HG03432 (cell line): ENCODE measurements around the gene RAB3IL1.
"Not testable (repeated sequence)": the region's sequence is repeated elsewhere in the genome, so short reads cannot be mapped to it uniquely, and the experiment has no call there.

Experiments
- ATAC-seq: cut with Tn5 transposase; IDR thresholded peaks from one replicate; pipeline ENCODE4 v1.9.1; 2021; ENCODE audit warnings: mild to moderate bottlenecking, moderate library complexity; ENCODE audit not compliant: unreplicated experiment

RAB3IL1 gene

GRCh38 chr11:61917334-61918109 lies at the start of gene RAB3IL1:
Gene RAB3IL1 (minus strand): TSS chr11:61917566. CDS start chr11:61917367, 199 bp downstream.
- no peak for ATAC-seq

- ATAC-seq, result no peak
These were observed 49.4 kb upstream of the RAB3IL1 start for GRCh38 chr11:61966734-61967115.

GRCh38 chr11:61964666-61965271 lies 47.4 kb upstream of the RAB3IL1 start:
- ATAC-seq, result not testable (repeated sequence)

DNA sequence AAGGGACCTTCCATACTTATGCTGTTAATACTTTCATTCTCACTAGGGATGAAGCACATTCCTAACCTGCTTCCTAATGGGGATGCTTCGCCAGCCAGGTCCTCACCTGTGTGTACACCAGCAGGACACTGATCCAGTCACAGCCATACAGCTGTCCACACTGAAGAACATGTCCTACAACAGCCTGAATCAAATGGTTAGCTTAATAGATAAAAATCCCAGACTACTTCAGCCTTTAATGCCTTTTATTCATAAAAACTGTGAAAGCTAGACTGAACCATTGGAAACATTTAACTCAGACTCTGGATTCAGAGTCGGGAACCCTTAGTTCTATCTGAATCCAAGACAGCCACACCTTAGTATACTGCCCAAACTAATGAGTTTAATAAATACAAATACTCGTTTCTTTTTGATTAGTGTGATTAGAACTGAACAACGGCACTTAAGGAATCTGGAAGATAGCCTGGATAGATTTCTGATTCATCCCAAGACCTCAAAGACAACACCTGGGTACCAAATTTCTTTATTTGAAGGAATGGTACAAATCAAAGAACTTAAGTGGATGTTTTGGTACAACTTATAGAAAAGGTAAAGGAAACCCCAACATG lies 46.8 kb upstream of the RAB3IL1 start:
- ATAC-seq, result no peak

DNA sequence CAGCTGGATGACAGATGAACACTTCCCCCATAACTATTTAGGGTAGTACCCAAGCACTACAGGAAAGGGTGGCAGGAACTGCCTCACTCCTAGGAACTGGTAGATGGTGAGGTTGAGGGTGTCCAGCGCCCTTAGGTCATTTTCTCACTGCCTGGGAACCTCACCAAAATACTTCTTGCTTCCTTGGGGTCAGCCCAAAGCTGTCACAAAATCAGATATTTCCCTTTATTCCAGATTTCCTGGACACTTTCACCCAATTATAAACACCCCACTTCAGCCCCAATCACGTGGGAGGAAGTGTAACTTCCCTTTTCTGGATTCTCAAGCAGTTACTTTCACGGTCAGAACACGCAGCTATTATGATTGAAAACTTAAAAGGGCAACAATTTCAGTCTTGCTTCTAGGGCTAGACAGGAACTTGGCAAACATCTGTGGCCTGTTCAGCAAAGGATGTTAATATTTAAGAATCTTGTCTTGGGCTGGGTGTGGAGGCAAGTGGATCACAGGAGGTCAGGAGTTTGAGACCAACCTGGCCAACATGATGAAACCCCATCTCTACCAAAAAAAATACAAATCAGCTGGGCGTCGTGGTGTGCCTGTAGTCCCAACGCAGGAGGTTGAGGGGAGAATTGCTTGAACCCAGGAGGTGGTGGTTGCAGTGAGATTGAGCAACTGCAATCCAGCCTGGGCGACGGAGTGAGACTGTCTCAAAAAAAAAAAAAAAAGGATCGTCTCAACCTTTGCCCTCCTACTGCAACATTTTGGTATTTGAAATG lies 46.1 kb upstream of the RAB3IL1 start:
- no peak for ATAC-seq

GRCh38 chr11:61963016-61963281 lies 45.6 kb upstream of the RAB3IL1 start:
- ATAC-seq, result no peak

GRCh38 chr11:61962213-61963015 lies 45.0 kb upstream of the RAB3IL1 start:
- no peak for ATAC-seq

GRCh38 chr11:61961570-61962212 lies 44.3 kb upstream of the RAB3IL1 start:
- no peak for ATAC-seq

DNA sequence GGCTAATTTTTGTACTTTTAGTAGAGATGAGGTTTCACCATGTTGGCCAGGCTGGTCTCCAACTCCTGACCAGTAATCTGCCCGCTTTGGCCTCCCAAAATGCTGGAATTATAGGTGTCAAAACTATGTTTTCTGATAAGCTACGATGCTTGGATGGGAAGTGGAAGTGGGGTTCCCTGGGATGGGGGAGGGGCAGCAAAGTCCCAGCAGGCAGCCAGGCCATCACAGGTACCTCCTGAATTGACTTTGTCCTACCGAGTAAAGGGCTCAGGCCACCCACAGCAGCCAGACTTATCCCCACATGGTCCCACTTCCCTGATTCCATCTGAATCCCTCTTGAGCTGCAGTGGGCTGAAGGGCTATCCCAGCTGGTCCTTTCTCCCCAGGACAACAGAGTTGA lies 43.2 kb upstream of the RAB3IL1 start:
- no peak for ATAC-seq

GRCh38 chr11:61959678-61960077 lies 42.3 kb upstream of the RAB3IL1 start:
- ATAC-seq, result no peak

GRCh38 chr11:61959114-61959513 lies 41.7 kb upstream of the RAB3IL1 start:
- ATAC-seq, result no peak

DNA sequence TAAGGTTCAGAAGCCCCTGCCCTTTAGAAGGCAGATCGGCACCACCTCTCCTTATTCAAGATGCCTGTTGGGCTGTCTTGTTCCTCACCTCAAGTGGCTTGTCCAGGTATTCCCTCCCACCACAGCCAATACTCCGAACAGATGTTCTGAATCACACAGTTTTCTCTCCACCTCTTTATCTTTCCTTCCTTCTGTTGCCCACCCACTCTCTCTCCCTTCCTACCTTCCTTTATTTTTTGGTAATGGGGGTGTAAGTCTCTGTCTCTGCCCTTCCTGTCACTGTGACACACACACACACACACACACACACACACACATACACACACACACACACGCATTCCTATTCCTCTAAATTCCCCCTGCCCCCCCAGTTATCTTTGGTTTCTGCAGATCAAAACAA lies 41.2 kb upstream of the RAB3IL1 start:
- ATAC-seq, result no peak

- no peak for ATAC-seq
These were observed 39.8 kb upstream of the RAB3IL1 start for GRCh38 chr11:61957021-61957770.

DNA sequence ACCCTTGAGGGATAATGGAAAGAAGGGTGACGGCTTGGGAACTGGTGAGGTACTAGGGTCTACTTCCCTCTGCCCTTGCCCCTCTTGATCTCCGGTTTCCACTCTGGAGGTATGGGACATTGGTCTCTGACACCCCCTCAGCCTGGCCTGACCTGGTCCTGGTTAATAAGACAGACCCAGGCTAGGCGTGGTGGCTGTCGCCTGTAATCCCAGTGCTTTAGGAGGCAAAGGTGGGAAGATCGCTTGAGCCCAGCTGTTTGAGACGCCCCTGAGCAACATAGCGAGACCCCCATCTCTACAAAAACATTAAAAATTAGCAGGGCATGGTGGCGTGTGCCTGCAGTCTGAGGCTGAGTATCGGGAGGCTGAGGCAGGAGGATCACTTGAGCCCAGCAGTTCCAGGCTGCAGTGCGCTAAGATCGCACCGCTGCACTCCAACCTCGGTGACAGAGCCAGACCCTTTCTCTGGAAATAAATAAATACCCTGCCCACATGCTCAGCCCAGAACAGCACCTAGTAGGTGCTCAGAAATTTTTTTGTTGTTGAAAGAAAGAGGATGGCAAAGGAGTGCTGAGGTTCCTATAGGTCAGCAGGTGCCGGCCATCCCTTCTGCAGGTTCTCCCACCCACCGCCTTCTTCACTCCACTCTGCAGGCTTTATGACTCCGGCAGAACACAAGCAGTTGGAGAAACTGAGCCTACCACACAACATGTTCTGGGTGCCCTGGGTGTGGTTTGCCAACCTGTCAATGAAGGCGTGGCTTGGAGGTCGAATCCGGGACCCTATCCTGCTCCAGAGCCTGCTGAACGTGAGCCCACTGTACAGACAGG lies 39.0 kb upstream of the RAB3IL1 start:
- no peak for ATAC-seq

GRCh38 chr11:61955422-61956135 lies 38.2 kb upstream of the RAB3IL1 start:
- no peak for ATAC-seq

- no peak for ATAC-seq
These were observed 37.6 kb upstream of the RAB3IL1 start for GRCh38 chr11:61954851-61955421.

- no peak for ATAC-seq
These were observed 36.9 kb upstream of the RAB3IL1 start for GRCh38 chr11:61954106-61954850.
